Peyer's patch (tissue), 4 donors: Measurements from ENCODE around the gene CDK5RAP3. TPM values are rescaled to one million over a fixed set of nuclear protein-coding genes. Genes with fewer than 3 reads are reported as not detected.

Experiments
- DNase-seq, 3 donors: peaks; one replicate each; pipeline ENCODE4 v3.0.0-alpha.2; 2017 to 2019
- H3K27ac ChIP-seq, 4 donors: fragments of 200-600 bp; sonication (generic); one replicate each; pipeline ENCODE4 v1.5.1; 2016 to 2019
- H3K27me3 ChIP-seq, 2 donors: fragments of 200-600 bp; sonication (generic); one replicate each; pipeline ENCODE4 v1.5.1; 2019
- H3K36me3 ChIP-seq, 3 donors: fragments of 200-600 bp; sonication (generic); one replicate each; pipeline ENCODE4 v1.5.1; 2016 to 2019
- H3K4me1 ChIP-seq, 4 donors: fragments of 200-600 bp; sonication (generic); one replicate each; pipeline ENCODE4 v1.5.1; 2016 to 2019
- H3K4me3 ChIP-seq, 4 donors: fragments of 200-600 bp; sonication (generic); 1 replicate in 3 of 4; 2 replicates in 1 of 4; pipeline ENCODE4 v1.5.1; 2016 to 2019; ENCODE audit warnings: mild to moderate bottlenecking in 1 of 4
- H3K9me3 ChIP-seq, 4 donors: fragments of 200-600 bp; sonication (generic); one replicate each; pipeline ENCODE4 v1.5.1; 2016 to 2019; ENCODE audit warnings: mild to moderate bottlenecking in 1 of 4
- CTCF ChIP-seq, 6 experiments: fragments of 450-650 bp in 4 of 6; fragments of 200-600 bp in 2 of 6; sonication (generic) in 1 of 6; IDR thresholded peaks; one replicate each; pipeline ENCODE4 v1.5.1; 2017 to 2019; ENCODE audit warnings: antibody characterized with exemption in 6 of 6, mild to moderate bottlenecking in 3 of 6, moderate library complexity in 1 of 6
- POLR2A ChIP-seq, 2 donors: fragments of 450-650 bp; IDR thresholded peaks; one replicate each; pipeline ENCODE4 v1.5.1; 2017; ENCODE audit warnings: antibody characterized with exemption in 2 of 2, mild to moderate bottlenecking in 2 of 2, moderate library complexity in 2 of 2
- total RNA-seq, 4 donors: library from RNA; depleted of rRNA; stranded (reverse); fragments of >200 nt; gene quantifications; one replicate each; pipeline ENCODE4 v1.1.0, GENCODE V29; 2016

CDK5RAP3 gene
- total RNA-seq, 4 donors from 2014 or later = 198 to 1,062 (median 553) TPM

DNA sequence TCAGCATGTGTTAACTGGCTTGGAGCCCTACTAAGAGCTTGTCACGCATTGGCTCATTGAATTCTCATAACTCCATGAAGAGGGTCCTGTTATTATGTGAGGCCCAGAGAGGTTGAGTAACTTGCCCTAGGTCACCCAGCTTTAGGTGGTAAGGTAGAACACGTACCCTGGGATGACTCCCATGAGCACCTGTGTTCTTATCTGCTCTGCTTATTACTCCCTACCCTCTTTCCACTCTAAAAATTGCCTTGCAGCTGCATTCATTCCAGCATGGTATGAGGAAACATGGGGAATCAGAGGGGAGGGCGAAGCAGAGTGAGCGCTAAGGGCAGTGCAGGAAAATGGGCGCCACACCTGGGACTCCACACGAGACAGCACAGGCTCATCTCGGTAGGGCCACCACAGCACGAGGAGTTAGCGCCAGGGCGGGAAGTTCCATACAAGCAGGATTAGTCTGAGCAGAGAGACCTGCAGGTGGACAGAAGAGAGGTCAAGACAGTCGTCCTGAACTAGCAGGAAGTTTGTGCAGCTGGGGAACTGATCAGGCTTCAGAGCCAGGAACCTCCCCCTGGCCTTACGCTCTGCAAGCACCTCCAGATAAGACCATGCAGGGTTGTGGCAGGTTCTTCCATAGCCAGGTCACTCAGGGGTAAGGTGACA is 56.5 kb downstream of the CDK5RAP3 start:
- TF ChIP-seq CTCF (IDR thresholded peaks at IDR 0.05) = no peak
- TF ChIP-seq POLR2A (IDR thresholded peaks at IDR 0.05) = no peak
- Histone ChIP-seq H3K36me3 (no peaks in the 10 kb centered on the region), H3K27me3 (peaks cover 0 to 11% of the 10 kb centered on the region in 2 donors), H3K9me3 (no peaks in the 10 kb centered on the region), H3K27ac (no peak overlapping the region), H3K4me3 (no peak overlapping the region), H3K4me1 (peaks cover 3 to 37% (median 14%) of the 10 kb centered on the region in 4 donors)
- no peak for DNase-seq

DNA sequence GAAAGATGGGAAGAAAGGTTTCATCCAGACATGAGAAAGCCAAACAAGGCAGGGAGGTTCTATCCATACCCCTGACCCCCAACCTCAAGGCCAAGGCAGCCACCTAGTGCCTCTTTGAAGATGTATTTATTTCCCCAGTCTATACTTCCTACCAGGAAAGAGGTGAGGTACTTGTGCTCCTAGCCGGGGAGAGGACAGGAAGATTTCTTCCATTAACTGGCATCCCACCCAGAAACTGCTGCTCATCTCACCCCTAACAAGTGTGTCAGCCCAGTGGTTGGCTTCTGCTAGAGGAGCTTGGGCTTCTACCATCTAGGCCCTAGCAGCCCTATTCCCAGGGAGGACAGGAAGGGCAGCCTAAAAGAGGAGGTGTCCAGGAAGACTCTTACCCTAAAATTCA is 57.8 kb downstream of the CDK5RAP3 start:
- H3K9me3 ChIP-seq = no peaks in the 10 kb centered on the region
- peaks cover 3 to 28% (median 11%) of the 10 kb centered on the region in 4 donors for H3K4me1 ChIP-seq
- DNase-seq = no peak
- no peak overlapping the region for H3K4me3 ChIP-seq
- TF ChIP-seq CTCF (IDR thresholded peaks at IDR 0.05) = no peak
- TF ChIP-seq POLR2A (IDR thresholded peaks at IDR 0.05) = no peak
- peaks cover 0 to 6% of the 10 kb centered on the region in 2 donors for H3K27me3 ChIP-seq
- H3K36me3 ChIP-seq = no peaks in the 10 kb centered on the region
- H3K27ac ChIP-seq = no peak overlapping the region

- no peak for TF ChIP-seq CTCF (IDR thresholded peaks at IDR 0.05)
- Histone ChIP-seq H3K36me3 (no peaks in the 10 kb centered on the region), H3K27ac (no peak overlapping the region), H3K9me3 (no peaks in the 10 kb centered on the region), H3K4me1 (peaks cover 0 to 15% (median 6%) of the 10 kb centered on the region in 4 donors), H3K27me3 (no peaks in the 10 kb centered on the region), H3K4me3 (no peak overlapping the region)
- DNase-seq = no peak
Measured at GRCh38 chr17:48030531-48030930, 59.6 kb downstream of the CDK5RAP3 start.

Other genes starting within 250 kb of the CDK5RAP3 start
- under 1 TPM in 3 of 4 donors, not detected in 1; 0.53 to 0.85 (median 0.67) TPM for gene TBX21, start 237.9 kb upstream of the CDK5RAP3 start, total RNA-seq
- gene OSBPL7, start 149.3 kb upstream of the CDK5RAP3 start, total RNA-seq = 100 to 1,000 TPM in 1 of 4 donors, 10 to 100 TPM in 3; 31.4 to 104 (median 70.9) TPM
- 10 to 100 TPM; 30.5 to 50.4 (median 34.8) TPM for gene MRPL10, start 139.6 kb upstream of the CDK5RAP3 start, total RNA-seq
- under 1 TPM in 1 of 4 donors, not detected in 3; 0.40 TPM for gene LRRC46, start 139.4 kb upstream of the CDK5RAP3 start, total RNA-seq
- gene SCRN2, start 129.8 kb upstream of the CDK5RAP3 start, total RNA-seq = 100 to 1,000 TPM in 2 of 4 donors, 10 to 100 TPM in 2; 56.2 to 126 (median 86.9) TPM
- 10 to 100 TPM in 2 of 4 donors, 1 to 10 TPM in 2; 3.3 to 27.0 (median 16.6) TPM for gene SP6, start 120.0 kb upstream of the CDK5RAP3 start, total RNA-seq
- 10 to 100 TPM in 3 of 4 donors, 1 to 10 TPM in 1; 8.6 to 29.7 (median 16.6) TPM for gene SP2, start 74.9 kb upstream of the CDK5RAP3 start, total RNA-seq
- 100 to 1,000 TPM in 1 of 4 donors, 10 to 100 TPM in 3; 23.9 to 103 (median 64.6) TPM for gene PNPO, start 29.5 kb upstream of the CDK5RAP3 start, total RNA-seq
- 100 to 1,000 TPM in 3 of 4 donors, 10 to 100 TPM in 1; 88.3 to 358 (median 288) TPM for gene PRR15L, start 13.2 kb upstream of the CDK5RAP3 start, total RNA-seq
- gene COPZ2, start 66.7 kb downstream of the CDK5RAP3 start, total RNA-seq = 10 to 100 TPM in 2 of 4 donors, 1 to 10 TPM in 2; 2.2 to 27.2 (median 7.0) TPM
- 100 to 1,000 TPM in 3 of 4 donors, 10 to 100 TPM in 1; 89.1 to 228 (median 217) TPM for gene NFE2L1, start 77.2 kb downstream of the CDK5RAP3 start, total RNA-seq
- 10 to 100 TPM in 1 of 4 donors, 1 to 10 TPM in 3; 7.2 to 14.0 (median 8.5) TPM for gene CBX1, start 130.4 kb downstream of the CDK5RAP3 start, total RNA-seq
- 10 to 100 TPM in 3 of 4 donors, 1 to 10 TPM in 1; 9.5 to 19.8 (median 15.0) TPM for gene SNX11, start 136.7 kb downstream of the CDK5RAP3 start, total RNA-seq